Measurements from ENCODE around the gene NACC2.

The NACC2 gene

GRCh38 chr9:136002881-136003280, 92.2 kb downstream of the NACC2 start:
- WGBS, 2 donors (ENCODE audit: extremely low coverage in 2 of 2, insufficient read length in 2 of 2, insufficient replicate concordance in 1 of 2), result no CpG with 5 or more reads among the region's 10 CpGs
- no peak for DNase-seq (ENCODE audit: low spot score)

GRCh38 chr9:136002215-136002614, 92.9 kb downstream of the NACC2 start:
- DNase-seq (ENCODE audit: low spot score), result no peak
- Histone ChIP-seq H3K4ac (ENCODE audit: low read length) (no peak overlapping the region), H3K23ac (ENCODE audit: low read depth, low read length, poor library complexity) (peak overlapping the region; percentile 70), H3K9me3 (replicated peaks in 1 of 2; ENCODE audit: control insufficient read depth in 2 of 2, insufficient read depth in 1 of 2, low read depth in 1 of 2, low read length in 2 of 2) (no peaks in the 10 kb centered on the region), H3K79me1 (ENCODE audit: low read depth, low read length) (peaks cover 5% of the 10 kb centered on the region), H4K91ac (ENCODE audit: low read depth, low read length, poor library complexity) (peak overlapping the region; percentile 33), H4K8ac (ENCODE audit: low read depth, low read length) (no peak overlapping the region), H2AK5ac (ENCODE audit: low read depth, low read length) (peak overlapping the region; percentile 100), H3K36me3 (replicated peaks in 1 of 2; ENCODE audit: control insufficient read depth in 2 of 2, insufficient read depth in 2 of 2, low read length in 2 of 2) (no peaks in the 10 kb centered on the region), H3K4me2 (ENCODE audit: insufficient read depth, low read length, poor library complexity, severe bottlenecking) (no peak overlapping the region), H3K4me1 (ENCODE audit: control insufficient read depth in 2 of 2, insufficient read depth in 1 of 2, low read depth in 1 of 2, low read length in 2 of 2) (peaks cover 46% of the 10 kb centered on the region in 2 donors), H2BK120ac (ENCODE audit: low read depth, low read length) (peak overlapping the region; percentile 100), H2BK12ac (ENCODE audit: low read length) (peak overlapping the region; percentile 99), H2AFZ (ENCODE audit: low read length) (no peak overlapping the region), H3K18ac (ENCODE audit: low read length) (peak overlapping the region; percentile 99), H3K9ac (ENCODE audit: low read depth, low read length, poor library complexity) (no peak overlapping the region), H3K27ac (replicated peaks; ENCODE audit: low read length) (no peak overlapping the region), H2BK5ac (ENCODE audit: low read length) (peak overlapping the region; percentile 100), H2BK15ac (ENCODE audit: low read length) (peak overlapping the region; percentile 100), H3K14ac (ENCODE audit: low read length) (peak overlapping the region; percentile 59), H3K4me3 (ENCODE audit: low read length in 2 of 2) (no peak overlapping the region), H3K27me3 (ENCODE audit: control insufficient read depth in 3 of 3, insufficient read depth in 3 of 3, low read depth in 1 of 3, low read length in 3 of 3) (no peaks in the 10 kb centered on the region)
- no CpG with 5 or more reads among the region's 11 CpGs for WGBS, 2 donors (ENCODE audit: extremely low coverage in 2 of 2, insufficient read length in 2 of 2, insufficient replicate concordance in 1 of 2)

More at GRCh38 chr9:136002881-136003280, 92.2 kb downstream of the NACC2 start:
- H3K9ac ChIP-seq (ENCODE audit: low read depth, low read length, poor library complexity), result peak overlapping the region; percentile 50
- H2BK5ac ChIP-seq (ENCODE audit: low read length), result peak overlapping the region; percentile 100
- peaks cover 0 to 2% of the 10 kb centered on the region in 2 donors for H3K9me3 ChIP-seq (replicated peaks in 1 of 2; ENCODE audit: control insufficient read depth in 2 of 2, insufficient read depth in 1 of 2, low read depth in 1 of 2, low read length in 2 of 2)
- H2BK120ac ChIP-seq (ENCODE audit: low read depth, low read length), result peak overlapping the region; percentile 100
- peak overlapping the region; percentile 59 for H3K14ac ChIP-seq (ENCODE audit: low read length)
- no peaks in the 10 kb centered on the region for H3K36me3 ChIP-seq (replicated peaks in 1 of 2; ENCODE audit: control insufficient read depth in 2 of 2, insufficient read depth in 2 of 2, low read length in 2 of 2)
- H3K79me1 ChIP-seq (ENCODE audit: low read depth, low read length), result peaks cover 5% of the 10 kb centered on the region
- peak overlapping the region; percentile 99 for H3K18ac ChIP-seq (ENCODE audit: low read length)
- H2AFZ ChIP-seq (ENCODE audit: low read length), result no peak overlapping the region
- no peak overlapping the region for H3K4me3 ChIP-seq (ENCODE audit: low read length in 2 of 2)
- no peak overlapping the region for H3K4me2 ChIP-seq (ENCODE audit: insufficient read depth, low read length, poor library complexity, severe bottlenecking)
- H3K27me3 ChIP-seq (ENCODE audit: control insufficient read depth in 3 of 3, insufficient read depth in 3 of 3, low read depth in 1 of 3, low read length in 3 of 3), result no peaks in the 10 kb centered on the region
- H3K23ac ChIP-seq (ENCODE audit: low read depth, low read length, poor library complexity), result peak overlapping the region; percentile 70
- H3K27ac ChIP-seq (replicated peaks; ENCODE audit: low read length), result no peak overlapping the region
- H3K4ac ChIP-seq (ENCODE audit: low read length), result no peak overlapping the region
- H4K91ac ChIP-seq (ENCODE audit: low read depth, low read length, poor library complexity), result peak overlapping the region; percentile 33
- peaks cover 47 to 50% of the 10 kb centered on the region in 2 donors for H3K4me1 ChIP-seq (ENCODE audit: control insufficient read depth in 2 of 2, insufficient read depth in 1 of 2, low read depth in 1 of 2, low read length in 2 of 2)
- peak overlapping the region; percentile 99 for H2BK12ac ChIP-seq (ENCODE audit: low read length)
- no peak overlapping the region for H4K8ac ChIP-seq (ENCODE audit: low read depth, low read length)
- peak overlapping the region; percentile 100 for H2BK15ac ChIP-seq (ENCODE audit: low read length)
- peak overlapping the region; percentile 100 for H2AK5ac ChIP-seq (ENCODE audit: low read depth, low read length)

- H3K4me2 ChIP-seq (ENCODE audit: insufficient read depth, low read length, poor library complexity, severe bottlenecking), result no peak overlapping the region
- peak overlapping the region; percentile 75 for H2BK12ac ChIP-seq (ENCODE audit: low read length)
- H3K23ac ChIP-seq (ENCODE audit: low read depth, low read length, poor library complexity), result no peak overlapping the region
- H4K91ac ChIP-seq (ENCODE audit: low read depth, low read length, poor library complexity), result no peak overlapping the region
- peaks cover 5% of the 10 kb centered on the region for H3K79me1 ChIP-seq (ENCODE audit: low read depth, low read length)
- DNase-seq (ENCODE audit: low spot score), result no peak
- no peaks in the 10 kb centered on the region for H3K27me3 ChIP-seq (ENCODE audit: control insufficient read depth in 3 of 3, insufficient read depth in 3 of 3, low read depth in 1 of 3, low read length in 3 of 3)
- H2BK5ac ChIP-seq (ENCODE audit: low read length), result peak overlapping the region; percentile 3
- H3K4me1 ChIP-seq (ENCODE audit: control insufficient read depth in 2 of 2, insufficient read depth in 1 of 2, low read depth in 1 of 2, low read length in 2 of 2), result peaks cover 36 to 41% of the 10 kb centered on the region in 2 donors
- no peak overlapping the region for H3K4ac ChIP-seq (ENCODE audit: low read length)
- no peak overlapping the region for H3K14ac ChIP-seq (ENCODE audit: low read length)
- no peak overlapping the region for H3K27ac ChIP-seq (replicated peaks; ENCODE audit: low read length)
- H2BK120ac ChIP-seq (ENCODE audit: low read depth, low read length), result peak overlapping the region; percentile 95
- WGBS, 2 donors (ENCODE audit: extremely low coverage in 2 of 2, insufficient read length in 2 of 2, insufficient replicate concordance in 1 of 2), result no CpG with 5 or more reads among the region's 18 CpGs
- peak overlapping the region; percentile 99 for H2AK5ac ChIP-seq (ENCODE audit: low read depth, low read length)
- peak overlapping the region; percentile 95 for H2BK15ac ChIP-seq (ENCODE audit: low read length)
- H3K9ac ChIP-seq (ENCODE audit: low read depth, low read length, poor library complexity), result no peak overlapping the region
- peak overlapping the region; percentile 90 for H3K18ac ChIP-seq (ENCODE audit: low read length)
- no peaks in the 10 kb centered on the region for H3K36me3 ChIP-seq (replicated peaks in 1 of 2; ENCODE audit: control insufficient read depth in 2 of 2, insufficient read depth in 2 of 2, low read length in 2 of 2)
- H3K4me3 ChIP-seq (ENCODE audit: low read length in 2 of 2), result no peak overlapping the region
- H3K9me3 ChIP-seq (replicated peaks in 1 of 2; ENCODE audit: control insufficient read depth in 2 of 2, insufficient read depth in 1 of 2, low read depth in 1 of 2, low read length in 2 of 2), result no peaks in the 10 kb centered on the region
- H4K8ac ChIP-seq (ENCODE audit: low read depth, low read length), result no peak overlapping the region
- peak overlapping the region; percentile 71 for H2AFZ ChIP-seq (ENCODE audit: low read length)
Measured at GRCh38 chr9:136001231-136001630, 93.9 kb downstream of the NACC2 start.

- H4K91ac ChIP-seq (ENCODE audit: low read depth, low read length, poor library complexity), result no peak overlapping the region
- H2AFZ ChIP-seq (ENCODE audit: low read length), result no peak overlapping the region
- H3K36me3 ChIP-seq (replicated peaks in 1 of 2; ENCODE audit: control insufficient read depth in 2 of 2, insufficient read depth in 2 of 2, low read length in 2 of 2), result no peaks in the 10 kb centered on the region
- H3K9ac ChIP-seq (ENCODE audit: low read depth, low read length, poor library complexity), result peak overlapping the region; percentile 78
- H3K4me2 ChIP-seq (ENCODE audit: insufficient read depth, low read length, poor library complexity, severe bottlenecking), result no peak overlapping the region
- no peak overlapping the region for H4K8ac ChIP-seq (ENCODE audit: low read depth, low read length)
- H3K4me3 ChIP-seq (ENCODE audit: low read length in 2 of 2), result no peak overlapping the region
- no peak overlapping the region for H3K14ac ChIP-seq (ENCODE audit: low read length)
- H2BK5ac ChIP-seq (ENCODE audit: low read length), result peak overlapping the region; percentile 62
- H3K79me1 ChIP-seq (ENCODE audit: low read depth, low read length), result no peaks in the 10 kb centered on the region
- peak overlapping the region; percentile 95 for H2BK15ac ChIP-seq (ENCODE audit: low read length)
- no CpG with 5 or more reads among the region's 16 CpGs for WGBS, 2 donors (ENCODE audit: extremely low coverage in 2 of 2, insufficient read length in 2 of 2, insufficient replicate concordance in 1 of 2)
- no peaks in the 10 kb centered on the region for H3K9me3 ChIP-seq (replicated peaks in 1 of 2; ENCODE audit: control insufficient read depth in 2 of 2, insufficient read depth in 1 of 2, low read depth in 1 of 2, low read length in 2 of 2)
- peak overlapping the region; percentile 88 for H2AK5ac ChIP-seq (ENCODE audit: low read depth, low read length)
- H3K4me1 ChIP-seq (ENCODE audit: control insufficient read depth in 2 of 2, insufficient read depth in 1 of 2, low read depth in 1 of 2, low read length in 2 of 2), result peaks cover 27 to 30% of the 10 kb centered on the region in 2 donors
- no peaks in the 10 kb centered on the region for H3K27me3 ChIP-seq (ENCODE audit: control insufficient read depth in 3 of 3, insufficient read depth in 3 of 3, low read depth in 1 of 3, low read length in 3 of 3)
- peak overlapping the region; percentile 27 for H3K4ac ChIP-seq (ENCODE audit: low read length)
- DNase-seq (ENCODE audit: low spot score), result no peak
- peak overlapping the region; percentile 83 for H3K18ac ChIP-seq (ENCODE audit: low read length)
- no peak overlapping the region for H2BK120ac ChIP-seq (ENCODE audit: low read depth, low read length)
- H3K27ac ChIP-seq (replicated peaks; ENCODE audit: low read length), result no peak overlapping the region
- H2BK12ac ChIP-seq (ENCODE audit: low read length), result peak overlapping the region; percentile 93
- no peak overlapping the region for H3K23ac ChIP-seq (ENCODE audit: low read depth, low read length, poor library complexity)
Measured at GRCh38 chr9:135998410-135999071, 96.5 kb downstream of the NACC2 start.

All from neuronal stem cell (in vitro differentiated cells).